Astrocyte of the spinal cord (primary cell): ENCODE measurements around the gene PATJ.

ENCODE experiments used
- DNase-seq: peaks from one replicate; pipeline ENCODE4 v3.0.0; 2011; ENCODE audit warnings: low read depth, low spot score
- H3K4me3 ChIP-seq: 2 replicates; pipeline ENCODE4 v1.5.1; 2011; ENCODE audit warnings: low read depth, mild to moderate bottlenecking, low read length, moderate library complexity
- in situ Hi-C: cut with HindIII; loops from 2 replicates; pipeline ENCODE4 v1.10.0; 2017; ENCODE audit warnings: low sequenced_read_pairs
- TF ChIP-seq, protein P1 (sequence below): IDR thresholded peaks from 2 replicates; pipeline ENCODE4 v1.5.1; 2012; ENCODE audit warnings: low read depth, mild to moderate bottlenecking, low read length, inconsistent platforms

Gene PATJ

DNA sequence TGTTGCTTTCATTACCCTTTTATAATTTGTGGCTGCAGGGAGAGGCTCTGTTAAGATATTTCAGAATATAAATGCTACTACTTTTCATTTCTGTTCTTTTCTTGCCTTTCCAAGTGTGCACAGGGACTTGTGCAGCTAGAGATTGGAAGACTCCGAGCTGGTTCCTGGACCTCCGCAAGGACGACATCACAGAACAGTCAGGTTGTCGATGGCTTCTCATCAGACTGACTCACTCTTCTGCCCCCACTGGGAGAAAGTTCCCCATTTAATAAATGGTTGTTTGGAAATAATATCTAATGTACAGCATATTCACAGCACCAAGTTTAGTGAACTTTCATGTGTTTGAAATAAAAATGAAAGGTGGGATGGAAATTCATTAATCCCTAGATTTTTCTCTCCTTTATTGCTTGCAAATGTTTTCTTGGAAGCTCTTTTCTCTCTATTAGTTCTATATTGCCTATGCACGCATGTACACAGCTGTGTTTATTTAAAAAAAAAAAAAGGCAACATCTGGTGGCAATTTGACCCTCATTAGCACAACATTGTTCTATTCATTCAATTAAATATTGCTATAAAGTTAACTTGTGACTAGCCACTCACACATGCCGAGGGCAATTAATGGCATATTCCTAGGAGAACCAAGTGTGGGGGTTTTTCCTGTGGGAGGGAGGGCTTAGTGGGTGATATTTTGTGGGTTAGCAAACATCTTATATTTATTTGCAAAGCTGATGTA lies 374.9 kb downstream of the PATJ start:
- TF ChIP-seq, protein P1, sequence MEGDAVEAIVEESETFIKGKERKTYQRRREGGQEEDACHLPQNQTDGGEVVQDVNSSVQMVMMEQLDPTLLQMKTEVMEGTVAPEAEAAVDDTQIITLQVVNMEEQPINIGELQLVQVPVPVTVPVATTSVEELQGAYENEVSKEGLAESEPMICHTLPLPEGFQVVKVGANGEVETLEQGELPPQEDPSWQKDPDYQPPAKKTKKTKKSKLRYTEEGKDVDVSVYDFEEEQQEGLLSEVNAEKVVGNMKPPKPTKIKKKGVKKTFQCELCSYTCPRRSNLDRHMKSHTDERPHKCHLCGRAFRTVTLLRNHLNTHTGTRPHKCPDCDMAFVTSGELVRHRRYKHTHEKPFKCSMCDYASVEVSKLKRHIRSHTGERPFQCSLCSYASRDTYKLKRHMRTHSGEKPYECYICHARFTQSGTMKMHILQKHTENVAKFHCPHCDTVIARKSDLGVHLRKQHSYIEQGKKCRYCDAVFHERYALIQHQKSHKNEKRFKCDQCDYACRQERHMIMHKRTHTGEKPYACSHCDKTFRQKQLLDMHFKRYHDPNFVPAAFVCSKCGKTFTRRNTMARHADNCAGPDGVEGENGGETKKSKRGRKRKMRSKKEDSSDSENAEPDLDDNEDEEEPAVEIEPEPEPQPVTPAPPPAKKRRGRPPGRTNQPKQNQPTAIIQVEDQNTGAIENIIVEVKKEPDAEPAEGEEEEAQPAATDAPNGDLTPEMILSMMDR, result no peak
- in situ Hi-C loops, result no loop called here
- H3K4me3 ChIP-seq, result no peak overlapping the region
- no peak for DNase-seq

DNA sequence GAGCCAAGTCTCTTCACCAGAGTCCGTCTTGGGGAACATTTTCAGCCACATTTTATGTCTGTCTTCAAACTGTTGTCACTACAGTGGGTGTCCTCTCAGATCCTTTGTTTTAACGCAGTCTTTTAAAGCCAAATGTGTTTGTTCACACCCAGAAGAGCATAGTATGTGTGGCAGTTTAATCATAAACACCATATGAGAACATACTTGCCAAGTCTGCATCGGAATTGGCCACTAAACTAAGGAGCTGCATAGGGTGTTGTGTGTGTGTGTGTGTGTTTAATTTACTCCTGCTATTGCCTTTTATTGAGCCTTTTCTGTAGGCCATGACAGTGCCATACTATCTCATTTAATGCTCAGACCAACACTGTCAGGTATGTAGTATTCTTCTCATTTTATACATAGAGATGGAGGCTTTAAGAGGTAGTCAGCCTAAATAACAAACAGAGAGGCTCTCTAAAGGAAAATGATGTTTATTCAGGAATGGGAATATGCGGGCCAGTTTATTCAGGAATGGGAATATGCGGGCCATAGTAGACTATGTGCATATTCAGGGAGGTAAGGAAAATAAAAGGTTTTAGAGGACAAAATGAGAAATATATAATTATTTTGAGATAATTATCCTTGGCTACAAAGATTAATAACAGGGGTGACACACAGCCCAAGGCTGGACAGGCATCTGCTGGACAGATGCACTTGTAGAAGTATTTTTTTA lies 384.5 kb downstream of the PATJ start:
- H3K4me3 ChIP-seq, result no peak overlapping the region
- TF ChIP-seq, protein P1, result no peak
- no peak for DNase-seq
- in situ Hi-C loops, result no loop called here

DNA sequence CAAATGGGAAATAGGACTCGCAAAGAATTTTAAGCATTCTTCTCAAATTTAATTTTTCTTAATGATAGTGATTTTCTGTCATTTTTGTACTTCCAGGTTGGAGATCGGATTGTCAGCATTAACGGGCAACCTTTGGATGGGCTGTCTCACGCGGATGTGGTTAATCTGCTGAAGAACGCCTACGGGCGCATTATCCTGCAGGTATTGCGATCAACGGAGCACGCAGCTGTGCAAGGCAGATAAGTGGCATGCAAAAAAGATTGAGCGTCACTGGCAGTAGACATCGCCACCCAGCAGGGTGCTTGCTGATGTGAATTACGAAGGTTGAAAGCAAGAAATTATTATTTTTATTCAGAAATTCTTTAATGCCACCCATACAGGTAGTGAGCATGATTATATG lies 386.5 kb downstream of the PATJ start:
- no peak for DNase-seq
- no peak overlapping the region for H3K4me3 ChIP-seq
- TF ChIP-seq, protein P1, result no peak
- in situ Hi-C loops, result no loop called here

DNA sequence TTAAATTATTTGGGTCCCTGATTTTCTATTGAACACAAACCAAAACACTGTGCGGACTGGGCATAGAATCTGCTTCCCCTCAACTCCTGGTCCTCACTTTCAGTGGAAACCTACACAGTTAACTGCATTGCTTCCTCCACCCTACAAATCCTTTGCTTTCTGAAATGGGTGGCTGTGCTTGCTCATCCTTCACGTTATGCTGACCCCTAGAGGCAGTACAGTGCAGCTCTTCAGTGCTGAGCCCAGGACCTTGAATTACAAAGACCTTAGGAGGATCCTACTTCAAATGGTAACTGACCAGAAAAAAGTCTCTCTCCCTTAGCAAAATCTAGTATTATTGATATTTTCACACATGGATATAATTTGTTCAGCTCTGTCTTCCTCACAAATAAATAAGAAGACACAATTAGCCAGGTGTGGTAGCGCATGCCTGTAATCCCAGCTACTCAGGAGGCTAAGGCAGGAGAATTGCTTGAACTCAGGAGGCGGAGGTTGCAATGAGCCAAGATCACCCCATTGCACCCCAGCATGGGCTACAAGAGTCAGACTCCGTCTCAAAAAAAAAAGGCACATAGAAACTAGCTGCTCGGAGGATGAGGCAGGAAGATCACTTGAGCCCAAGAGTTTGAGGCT lies 388.9 kb downstream of the PATJ start:
- TF ChIP-seq, protein P1, result peak; percentile 97
- in situ Hi-C loops, result no loop called here
- DNase-seq, result peak; percentile 81
- H3K4me3 ChIP-seq, result no peak overlapping the region

DNA sequence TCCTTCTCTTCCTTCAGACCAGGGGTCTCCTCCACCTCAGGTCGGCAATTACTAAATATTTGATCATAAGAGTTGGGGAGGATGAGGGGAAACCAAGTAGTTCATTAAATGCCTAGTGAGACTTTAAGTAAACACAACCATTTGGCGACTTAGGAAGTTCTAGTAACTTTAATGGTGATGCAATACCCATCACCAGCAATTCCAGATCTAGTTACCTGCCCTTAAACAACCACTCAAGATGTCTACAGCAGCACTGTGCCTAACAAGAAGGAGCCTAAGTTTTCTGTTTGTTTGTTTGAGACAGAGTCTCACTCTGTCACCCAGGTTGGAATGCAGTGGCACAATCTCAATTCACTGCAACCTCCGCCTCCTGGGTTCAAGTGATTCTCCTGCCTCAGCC lies 395.7 kb downstream of the PATJ start:
- in situ Hi-C loops, result no loop called here
- no peak overlapping the region for H3K4me3 ChIP-seq
- DNase-seq, result no peak
- TF ChIP-seq, protein P1, result no peak

DNA sequence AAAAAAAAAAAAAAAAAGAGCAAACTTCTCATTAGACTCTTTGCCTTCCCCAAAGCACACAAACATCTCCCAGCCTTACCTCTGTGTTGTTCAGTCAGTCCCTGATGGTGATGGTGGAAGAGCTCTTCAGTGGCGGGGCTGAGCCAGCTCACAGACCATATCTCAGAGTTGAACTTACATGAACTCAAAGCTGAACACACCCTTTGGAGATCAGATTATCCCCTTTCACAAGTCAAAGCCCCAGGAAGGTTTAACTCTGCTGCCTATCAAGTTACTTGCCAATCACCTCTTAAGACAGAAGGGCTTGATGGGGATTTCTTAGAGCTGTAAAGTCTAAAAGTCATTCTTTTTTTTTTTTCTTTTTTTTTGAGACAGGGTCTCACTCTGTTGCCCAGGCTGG lies 397.1 kb downstream of the PATJ start:
- TF ChIP-seq, protein P1, result no peak
- no peak for DNase-seq
- in situ Hi-C loops, result no loop called here
- H3K4me3 ChIP-seq, result no peak overlapping the region
